HG03571 (cell line): ENCODE data around the gene PAK6.
A peak's percentile ranks its signal among the peaks of the same experiment; 100 is the strongest.

ENCODE experiments used
- ATAC-seq: cut with Tn5 transposase; IDR thresholded peaks from one replicate; pipeline ENCODE4 v1.9.1; 2021; ENCODE audit not compliant: unreplicated experiment

The PAK6 gene

DNA sequence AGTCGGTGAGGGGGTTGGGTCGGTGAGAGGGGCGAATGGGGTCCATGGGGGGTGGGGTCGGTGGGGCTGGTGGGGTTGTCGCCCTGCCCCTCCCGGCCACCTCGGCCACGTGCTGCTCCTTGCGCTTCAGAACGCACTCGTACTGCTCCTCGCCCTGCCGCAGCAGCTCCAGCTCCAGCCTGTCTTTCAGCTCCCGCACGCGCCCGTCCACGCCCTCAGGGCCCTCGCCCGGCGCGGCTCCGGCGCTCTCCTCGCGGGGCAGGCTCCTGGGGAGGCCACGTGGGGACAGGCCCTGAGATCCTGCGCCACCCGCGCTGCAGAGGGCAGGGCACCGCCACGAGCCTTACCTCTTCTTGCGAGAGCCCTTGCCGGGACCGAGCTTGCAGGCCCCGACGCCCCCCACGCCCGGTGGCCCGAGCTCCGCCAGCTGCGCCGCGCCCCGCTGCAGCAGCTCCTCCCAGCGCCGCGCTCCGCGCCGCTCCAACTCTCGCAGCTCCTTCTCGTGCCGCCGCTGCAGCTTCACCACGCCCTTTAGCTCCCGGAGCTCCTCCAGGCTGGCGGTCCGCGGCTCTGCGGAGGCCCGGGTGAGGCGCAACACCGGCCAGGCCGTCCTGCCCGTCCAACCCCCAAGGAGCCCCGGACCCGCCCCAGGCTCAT lies 52.2 kb downstream of the PAK6 start:
- ATAC-seq: no peak

DNA sequence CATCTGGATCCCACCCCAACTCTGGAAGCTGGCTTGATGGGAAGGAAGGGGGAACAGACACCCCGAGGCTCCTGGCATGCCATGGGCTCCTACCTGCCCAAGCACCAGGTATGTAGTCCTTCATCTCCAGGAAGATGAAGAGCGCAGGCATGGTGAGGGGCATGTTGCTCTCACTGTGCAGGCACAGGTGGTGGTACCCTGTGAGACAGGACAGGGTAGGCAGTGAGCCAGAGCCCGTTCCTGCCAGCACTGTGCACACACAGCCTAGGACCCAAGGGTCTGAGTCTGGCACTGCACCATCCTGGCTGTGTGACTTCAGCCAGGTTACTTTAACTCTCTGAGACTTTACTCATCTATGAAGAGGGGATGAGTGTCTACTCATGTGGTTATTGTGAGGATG lies 53.4 kb downstream of the PAK6 start:
- ATAC-seq: no peak

DNA sequence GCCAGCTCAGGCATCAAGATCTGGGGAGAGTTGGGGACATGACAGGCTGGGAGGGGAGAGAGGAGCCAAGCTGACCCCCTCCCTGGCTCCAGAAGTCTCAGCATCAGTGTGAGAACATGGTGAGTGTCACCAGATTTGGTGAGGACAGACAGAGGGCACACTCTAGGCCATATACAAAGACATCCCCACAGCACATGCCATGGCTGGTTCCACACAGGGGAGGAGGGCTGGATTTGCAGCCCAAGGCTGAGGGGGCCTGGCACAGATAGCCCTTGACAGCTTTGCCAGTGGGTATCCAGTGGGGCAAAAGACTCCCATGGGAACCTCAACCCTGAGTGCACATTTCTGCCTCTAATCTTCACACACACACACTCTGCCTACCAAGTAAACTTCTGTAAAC lies 54.1 kb downstream of the PAK6 start:
- ATAC-seq: no peak

DNA sequence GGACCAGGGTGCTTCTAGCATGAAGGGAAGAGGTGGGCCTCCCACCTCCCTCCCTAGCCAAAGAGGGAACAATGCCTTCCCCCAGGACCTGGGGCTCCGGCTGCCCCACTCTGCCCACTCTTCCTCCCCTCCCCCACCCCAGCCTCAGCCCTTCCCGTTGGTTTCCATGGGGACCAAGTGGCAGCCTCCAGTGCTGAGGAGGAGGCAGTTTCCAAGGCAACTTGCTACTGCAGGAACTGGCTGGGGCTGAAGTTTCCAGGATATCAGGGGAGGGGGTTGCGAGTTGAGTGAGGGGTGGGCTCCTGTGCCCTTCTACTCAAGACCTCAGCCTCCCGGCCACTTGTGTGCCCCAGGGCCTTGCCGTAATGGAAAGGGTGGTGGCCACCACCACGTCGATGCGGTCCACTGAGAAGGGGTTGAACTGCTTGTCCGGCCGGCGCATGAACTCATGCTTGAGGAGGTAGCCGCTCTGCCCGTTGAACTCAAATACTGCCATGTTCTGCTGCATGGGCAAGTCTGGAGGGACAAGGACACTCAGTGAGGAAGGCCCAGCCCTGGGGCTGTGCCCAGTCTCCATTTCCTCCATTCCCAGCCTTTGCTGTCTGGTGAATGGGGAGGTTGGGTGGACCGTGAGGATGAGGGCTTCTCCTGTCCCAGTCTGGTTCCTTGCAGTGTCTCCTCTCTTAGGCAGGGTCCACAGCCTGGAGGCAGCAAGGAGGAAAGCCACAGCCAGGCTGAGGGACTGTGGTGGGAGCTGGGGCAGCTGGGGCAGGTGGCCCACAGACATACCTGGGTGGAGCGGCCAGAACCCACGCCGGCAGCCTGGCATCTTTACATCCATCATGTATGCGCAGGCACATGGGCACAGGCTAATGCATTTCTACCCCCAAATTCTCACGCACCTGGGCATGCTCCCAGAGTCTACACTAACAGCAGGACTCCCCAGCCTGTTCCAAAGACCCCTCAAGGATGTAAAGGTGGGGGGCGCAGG lies 55.3 kb downstream of the PAK6 start:
- no peak for ATAC-seq

DNA sequence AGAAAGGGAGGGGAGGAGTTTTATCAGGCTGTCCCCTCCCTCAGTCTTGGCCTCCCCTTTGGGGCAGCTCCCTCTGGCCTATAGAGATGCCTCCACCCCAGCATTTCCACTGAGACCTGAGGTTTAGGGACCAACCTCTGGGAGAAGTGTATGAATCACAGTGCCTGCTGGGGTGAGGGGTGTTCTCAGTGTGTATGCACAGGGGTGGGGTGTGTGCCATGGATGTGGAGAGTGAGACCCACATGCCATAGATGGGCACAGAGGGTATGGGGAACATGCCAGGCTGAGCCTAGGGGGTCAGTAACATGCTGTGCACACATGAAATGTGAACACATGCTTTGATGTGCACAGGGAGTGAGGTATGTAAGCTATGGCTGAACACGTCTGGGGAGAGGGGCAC lies 56.4 kb downstream of the PAK6 start:
- no peak for ATAC-seq

DNA sequence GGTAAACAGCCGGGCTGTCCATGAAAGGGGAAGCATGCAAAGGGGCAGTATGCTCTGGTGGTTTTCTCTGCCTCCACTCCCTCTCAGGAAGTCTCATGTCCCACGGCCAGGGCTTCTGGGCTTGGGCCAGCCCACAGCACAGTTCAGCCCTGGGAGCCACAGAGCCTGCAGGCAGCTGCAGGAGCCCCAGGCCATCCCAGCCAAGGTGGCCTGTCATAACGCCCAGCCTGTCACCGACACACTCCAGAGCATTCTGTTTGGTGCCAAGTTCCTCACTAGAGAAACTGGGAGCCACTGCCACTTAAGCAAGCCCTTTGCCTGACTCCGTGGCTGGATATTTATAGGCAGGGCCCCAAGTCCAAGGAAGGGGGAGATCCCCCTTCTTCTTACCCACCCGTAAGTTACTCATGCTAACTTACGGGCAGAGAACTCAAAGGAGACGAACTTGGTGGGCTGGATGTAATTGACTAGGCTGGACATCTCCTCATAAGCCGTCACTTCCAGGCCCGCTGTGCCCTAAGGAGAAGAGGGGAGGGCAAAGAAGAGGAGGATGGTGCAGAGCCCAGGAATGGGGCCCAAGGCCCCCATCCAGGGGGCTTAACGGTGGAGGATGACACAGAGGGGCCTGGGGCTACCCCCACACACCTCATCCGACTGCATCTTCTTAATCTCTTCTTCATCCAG lies 57.2 kb downstream of the PAK6 start:
- no peak for ATAC-seq

DNA sequence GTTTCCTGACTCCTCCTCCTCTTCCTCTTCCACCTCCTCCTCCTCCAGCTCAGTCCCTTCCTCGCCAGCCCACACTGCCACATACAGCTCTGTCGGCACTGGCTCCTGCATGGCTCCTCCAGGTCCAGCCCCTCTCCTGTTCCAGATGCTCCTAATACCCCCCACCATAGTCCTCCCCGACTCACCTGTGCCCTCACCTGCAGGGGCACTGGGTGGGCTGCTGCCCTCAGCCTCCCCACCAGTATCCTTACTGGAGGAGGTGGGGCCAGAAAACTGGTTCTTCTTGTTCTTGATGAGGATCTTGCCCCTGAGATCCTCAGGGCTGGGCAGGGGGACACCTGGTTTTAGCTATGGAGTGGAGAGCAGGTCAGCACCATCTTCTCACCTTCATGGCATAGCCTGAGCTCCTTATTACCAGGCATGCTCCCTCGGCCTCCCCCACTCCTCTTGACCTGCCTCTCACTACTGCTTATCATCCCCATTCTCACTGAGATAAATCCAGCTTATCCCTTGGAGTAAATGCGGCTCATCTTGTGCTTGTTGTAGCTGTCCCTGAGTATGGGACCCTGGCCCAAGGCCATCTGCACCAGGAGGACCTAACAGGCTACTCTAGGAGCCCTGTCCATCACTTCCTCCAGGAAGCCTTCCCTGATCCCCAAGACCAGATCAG lies 57.8 kb downstream of the PAK6 start:
- ATAC-seq: no peak

DNA sequence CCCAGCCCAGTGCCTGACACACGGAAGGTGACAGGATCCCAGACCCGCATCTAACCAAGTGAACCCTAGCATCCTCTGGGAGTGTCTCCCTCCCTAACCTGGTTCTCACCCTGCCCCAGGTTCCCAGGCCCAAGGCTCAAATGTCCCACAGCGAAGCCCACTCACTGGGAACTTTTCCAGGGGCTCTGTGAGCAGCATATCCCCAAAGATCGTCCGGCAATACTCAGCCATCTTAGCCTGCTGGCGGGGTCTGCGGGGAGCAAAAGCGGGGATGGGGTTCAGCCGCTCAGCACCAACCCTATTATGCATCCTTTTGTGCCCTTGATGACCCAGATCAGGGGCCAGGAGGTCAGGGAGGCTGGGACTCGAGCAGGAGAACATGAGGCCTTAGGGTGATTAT lies 58.5 kb downstream of the PAK6 start:
- ATAC-seq: no peak

DNA sequence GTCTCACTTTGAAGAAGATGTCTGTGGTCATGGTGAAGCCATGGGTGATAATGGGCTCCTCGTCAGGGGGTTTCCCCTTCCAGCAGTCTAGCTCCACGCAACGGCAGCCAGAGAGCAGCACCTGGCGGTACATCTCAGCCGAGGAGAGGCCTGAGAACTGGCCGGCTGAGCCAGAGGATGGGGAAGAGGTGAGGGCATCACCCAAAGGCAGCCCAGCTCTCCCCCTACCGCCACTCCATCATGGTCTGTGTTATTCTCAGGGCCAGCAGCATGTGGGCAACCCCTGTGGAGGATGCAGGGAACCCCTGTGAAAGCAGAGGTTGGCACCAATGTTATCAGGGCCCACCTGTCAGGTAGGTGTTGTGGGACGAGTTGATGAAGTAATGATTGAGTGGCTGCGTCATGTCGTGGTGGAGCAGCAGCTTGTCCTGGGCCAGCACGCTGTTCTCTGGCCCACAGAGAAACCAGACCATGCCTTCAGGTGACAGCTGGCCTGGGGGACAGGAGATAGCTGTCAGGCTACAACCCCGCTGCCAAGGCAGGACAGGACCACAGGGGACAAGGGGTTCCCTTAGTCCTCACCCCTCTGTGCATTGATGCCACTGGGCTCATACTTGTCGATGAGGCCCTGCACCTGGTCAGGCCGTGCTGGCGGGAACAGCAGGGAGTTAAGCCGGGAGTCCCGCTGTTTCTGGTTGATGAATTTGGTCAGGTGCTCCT lies 59.5 kb downstream of the PAK6 start:
- ATAC-seq: no peak

DNA sequence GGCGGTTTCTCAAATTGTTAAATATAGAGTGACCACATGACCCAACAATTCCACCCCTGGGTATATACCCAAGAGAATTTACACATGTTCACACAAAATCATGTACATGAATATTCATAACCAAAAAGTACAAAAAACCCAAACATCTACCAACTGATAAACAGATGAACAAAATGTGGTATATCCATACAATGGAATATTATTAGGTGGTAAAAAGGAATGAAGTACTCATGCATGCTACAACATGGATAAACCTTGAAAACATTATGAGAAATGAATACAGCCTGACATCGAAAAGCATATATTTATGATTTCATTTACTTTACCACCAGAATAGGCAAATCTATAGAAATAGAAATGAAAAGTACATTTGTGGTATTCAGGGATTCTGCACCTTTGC lies 61.5 kb downstream of the PAK6 start:
- ATAC-seq: no peak

DNA sequence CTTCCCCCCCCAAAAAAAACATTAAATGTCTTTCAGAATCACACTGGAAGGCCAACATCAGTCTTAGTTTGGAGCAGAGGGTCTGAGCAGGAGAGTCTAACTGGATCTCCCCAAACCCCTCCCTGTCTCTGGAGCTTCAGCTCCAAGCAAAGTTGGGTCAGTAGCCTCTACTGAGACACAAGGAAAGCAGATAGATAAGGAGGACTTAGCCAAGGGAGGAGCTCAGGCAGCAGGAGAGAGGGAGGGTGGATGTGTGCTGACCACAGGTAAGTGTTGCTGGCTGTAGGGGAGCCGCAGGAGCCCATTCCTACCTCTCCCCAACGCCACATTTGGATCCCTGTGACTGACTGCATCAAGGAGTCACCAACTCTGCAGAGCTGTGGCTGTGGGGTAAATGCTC lies 61.9 kb downstream of the PAK6 start:
- ATAC-seq: no peak

DNA sequence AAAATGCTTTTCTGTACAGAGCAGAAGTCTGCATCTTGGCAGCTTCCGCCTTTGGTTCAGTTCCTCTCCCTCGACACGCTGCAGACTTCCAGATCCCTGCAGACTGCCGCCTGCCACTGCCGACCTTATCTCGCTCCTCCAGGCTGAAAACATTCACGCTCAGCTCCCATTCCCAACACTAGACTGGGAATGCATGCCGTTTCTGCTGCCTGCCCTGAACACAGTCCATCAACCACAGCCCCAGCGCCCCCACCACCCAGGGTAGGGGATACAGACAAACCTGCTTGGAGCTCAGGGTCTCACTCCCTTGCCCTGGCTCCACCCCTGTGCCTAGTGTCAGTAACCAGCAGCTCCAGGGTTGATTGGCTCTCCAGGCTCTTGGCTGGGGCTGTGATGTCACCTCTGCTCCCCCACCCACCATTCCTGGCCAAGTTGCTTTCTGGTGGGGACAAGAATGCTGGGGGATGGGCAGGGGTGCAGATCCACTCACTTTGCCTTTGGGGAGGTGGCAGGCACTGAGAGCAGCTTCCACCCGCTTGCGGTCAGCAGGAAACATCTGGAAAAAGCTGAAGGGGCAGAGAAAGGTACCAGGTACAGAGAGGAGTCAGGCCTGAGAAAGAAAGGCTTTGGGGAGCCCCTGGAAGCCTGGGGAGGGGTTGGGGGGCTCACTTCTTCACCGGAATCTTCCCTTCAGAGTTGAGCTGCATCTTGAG lies 62.8 kb downstream of the PAK6 start:
- no peak for ATAC-seq

DNA sequence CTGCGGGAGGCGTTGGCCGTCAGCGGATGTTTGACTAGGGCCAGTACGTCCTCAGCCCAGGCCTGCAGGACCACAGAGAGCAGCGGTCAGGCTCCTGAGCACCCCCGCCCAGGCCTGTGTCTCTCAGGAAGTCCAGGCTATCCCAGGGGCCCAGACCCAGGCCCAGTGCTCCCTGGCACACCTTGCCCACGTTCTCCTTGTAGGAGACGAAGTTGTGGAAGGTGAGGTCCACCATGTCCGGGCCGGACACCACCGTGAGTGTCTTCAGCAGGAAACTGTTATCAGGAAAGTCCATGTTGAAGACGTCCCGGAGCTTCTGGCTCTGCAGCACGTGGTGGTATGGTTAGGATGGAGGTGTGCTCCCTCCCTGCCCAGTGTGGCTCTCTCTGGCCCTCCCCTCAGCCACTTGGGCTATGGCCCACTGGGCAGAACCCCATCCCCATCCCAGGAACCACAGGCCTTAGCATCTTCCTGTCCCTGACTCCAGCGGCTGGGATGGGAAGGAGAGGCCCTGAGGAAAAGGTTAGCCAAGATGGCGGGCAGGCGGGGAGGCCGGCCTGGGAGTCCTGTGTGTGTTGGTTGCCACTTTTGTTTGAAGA lies 63.5 kb downstream of the PAK6 start:
- no peak for ATAC-seq

DNA sequence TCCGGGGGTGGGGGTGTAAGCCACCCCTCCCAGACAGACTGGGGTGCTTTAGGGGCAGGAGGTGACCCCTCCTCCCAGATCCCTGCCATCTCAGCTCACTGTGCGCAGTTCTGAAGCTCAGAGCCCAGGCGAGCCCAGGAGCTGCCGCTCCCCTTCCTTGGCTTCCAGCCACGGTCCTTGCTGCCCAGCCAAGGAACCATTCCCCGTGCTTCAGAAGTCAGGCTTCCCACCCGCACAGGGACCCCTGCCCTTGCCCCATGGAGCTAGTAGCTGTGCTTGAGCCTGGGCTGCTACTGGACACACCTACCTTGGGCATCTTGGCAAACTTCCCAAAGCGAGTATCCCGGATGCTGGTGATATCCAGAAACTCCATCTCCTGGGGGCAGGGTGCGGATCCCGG lies 64.1 kb downstream of the PAK6 start:
- no peak for ATAC-seq

DNA sequence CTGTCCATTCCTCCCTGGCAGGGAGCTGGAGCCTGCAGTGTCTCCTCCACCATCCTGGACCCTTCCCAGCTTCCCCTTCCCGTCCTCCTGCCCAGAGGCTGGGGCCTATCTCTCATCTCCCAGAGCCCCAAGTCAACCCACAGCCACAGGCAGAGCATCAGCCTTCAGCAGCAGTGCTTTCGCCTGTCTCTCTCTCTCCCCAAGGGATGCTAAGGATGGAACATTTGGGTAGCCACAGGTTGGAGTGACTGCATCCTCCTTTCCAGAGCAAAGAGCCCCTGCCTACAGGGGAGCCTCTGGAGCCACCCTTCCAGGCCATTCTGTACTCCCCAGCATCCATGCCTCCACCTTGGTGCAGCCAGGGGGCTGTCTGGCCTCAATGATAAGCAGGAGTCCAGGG lies 64.7 kb downstream of the PAK6 start:
- ATAC-seq: no peak

DNA sequence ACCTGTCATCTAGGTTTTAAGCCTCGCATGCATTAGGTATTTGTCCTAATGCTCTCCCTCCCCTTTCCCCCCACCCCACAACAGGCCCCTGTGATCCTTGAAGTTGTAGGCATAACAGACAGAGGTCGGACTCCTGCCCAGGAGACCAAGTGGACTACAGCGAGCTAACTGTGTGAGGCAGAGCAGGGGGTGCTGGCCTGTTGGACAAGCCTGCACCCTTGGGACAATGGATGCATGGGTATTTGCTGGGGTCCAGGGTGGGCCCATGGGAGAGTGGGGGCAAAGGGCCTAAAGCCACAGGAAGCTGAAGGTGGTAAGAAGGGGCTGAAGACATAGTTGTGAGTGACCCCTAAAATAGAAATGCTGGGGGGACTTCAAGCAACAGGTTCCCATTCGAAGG lies 66.4 kb downstream of the PAK6 start:
- no peak for ATAC-seq

DNA sequence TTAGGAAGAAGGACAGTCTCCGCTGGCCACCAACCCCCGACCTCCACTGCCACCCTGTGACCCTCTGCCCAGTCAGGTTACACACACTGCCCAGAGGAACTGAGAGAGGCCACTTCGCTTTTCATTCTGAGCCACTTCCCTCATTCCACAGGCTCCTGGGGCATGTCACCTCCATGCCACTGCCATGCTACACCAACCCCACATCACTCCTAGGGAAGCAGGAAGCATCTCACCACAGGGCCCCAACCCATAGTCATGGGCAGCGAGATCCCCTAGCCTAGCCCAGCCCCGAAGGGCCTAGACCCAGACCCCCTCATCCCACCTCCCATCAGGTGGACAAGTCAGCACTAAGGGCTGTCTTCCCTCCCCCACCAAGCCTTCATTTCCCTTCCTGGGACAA lies 67.5 kb downstream of the PAK6 start:
- ATAC-seq: no peak

DNA sequence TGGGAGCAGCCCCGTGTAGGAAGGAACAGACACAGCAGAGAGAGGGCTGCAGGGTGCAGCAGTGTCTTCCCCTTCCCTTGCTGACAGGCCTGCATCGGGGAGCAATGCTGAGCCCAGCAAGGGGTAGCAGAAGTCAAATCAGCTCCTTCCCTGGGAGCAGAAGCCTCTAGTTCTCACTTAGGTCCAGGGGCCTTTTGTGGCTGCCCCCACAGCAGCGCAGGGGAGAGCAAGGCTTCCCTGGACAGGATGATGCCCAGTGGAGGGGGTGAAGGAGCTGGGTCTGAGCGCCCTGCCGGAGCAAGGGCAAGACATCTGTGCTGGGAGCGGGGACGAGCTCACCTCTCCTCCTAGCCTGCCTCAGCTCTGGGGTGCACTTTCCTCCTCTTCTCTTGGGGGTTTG lies 68.0 kb downstream of the PAK6 start:
- ATAC-seq: no peak

DNA sequence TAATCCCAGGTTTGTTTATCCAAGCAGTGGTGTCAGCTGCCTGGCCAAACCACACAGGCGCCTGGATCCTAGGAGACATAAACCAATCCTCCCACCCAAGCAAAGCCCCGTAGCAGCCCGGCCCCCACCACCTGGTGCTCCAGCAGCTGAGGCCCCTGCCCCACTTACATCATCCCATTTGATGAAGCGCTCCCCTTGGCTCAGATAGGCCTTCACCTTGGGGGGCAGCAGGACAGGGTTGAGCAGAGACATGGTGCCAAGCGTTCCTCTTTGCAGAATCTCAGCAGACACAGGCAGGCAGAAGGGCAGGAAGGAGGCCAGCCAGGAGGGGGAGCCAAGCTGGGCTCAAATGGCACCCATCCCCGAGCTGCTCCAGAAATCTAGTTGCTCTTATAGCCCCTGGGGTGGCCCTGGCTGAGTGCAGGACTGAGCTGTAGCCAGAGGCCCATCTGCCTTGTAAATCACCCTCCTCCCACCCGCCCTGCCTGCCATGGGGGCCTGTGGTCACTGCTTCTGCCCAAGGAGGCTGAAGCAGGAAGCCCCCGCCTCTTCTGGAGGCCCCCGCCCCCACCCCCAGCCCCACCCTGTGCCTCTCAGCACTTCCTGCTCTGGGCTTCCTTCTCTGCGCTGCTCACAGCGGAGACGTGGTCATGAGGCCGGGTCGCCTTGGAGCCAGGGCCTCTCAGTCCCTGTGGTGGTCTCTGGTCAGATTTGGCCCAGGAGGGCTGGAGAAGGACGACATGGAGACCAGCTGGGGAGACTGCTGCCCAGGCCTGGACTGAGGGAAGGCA lies 68.8 kb downstream of the PAK6 start, which contains the start of gene PLCB2:
Gene PLCB2 (minus strand): TSS at position 515 of the 791 bp plus-strand sequence. CDS start 263 bp downstream, at position 252.
- ATAC-seq: peak; percentile 41
